Measurements from ENCODE around the gene BCAT1. TPM values are rescaled to one million over a fixed set of nuclear protein-coding genes. Genes with fewer than 3 reads are reported as not detected.

BCAT1 gene
- total and polyA plus RNA-seq, 2 donors (not counting 1 experiment from before 2014, with no cell fraction given), result 0.33 to 9.6 TPM

DNA sequence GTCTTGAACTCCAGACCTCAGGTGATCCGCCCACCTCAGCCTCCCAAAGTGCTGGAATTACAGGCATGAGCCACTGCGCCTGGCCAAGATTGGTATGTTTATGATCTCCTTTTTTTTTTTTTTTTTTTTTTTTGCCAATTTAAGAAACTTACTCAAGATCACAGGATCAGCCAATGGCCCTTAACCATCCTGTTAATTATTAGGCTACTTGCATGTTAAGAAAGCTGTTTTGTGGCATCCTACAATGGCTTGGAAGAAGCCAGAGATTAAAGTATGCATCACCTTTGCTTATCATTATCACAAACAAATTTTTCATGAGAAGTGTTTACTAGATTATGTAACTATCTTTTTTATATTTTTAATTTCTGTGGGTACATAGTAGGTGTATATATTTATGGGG is 140.2 kb downstream of the BCAT1 start:
- DNase-seq, result no peak
- Mint-ChIP-seq H3K27ac (no peak overlapping the region), H3K27me3 (no peaks in the 10 kb centered on the region), H3K4me1 (peaks cover 10% of the 10 kb centered on the region), H3K4me3 (no peak overlapping the region), H3K9me3 (ENCODE audit: insufficient read depth) (peaks cover 2% of the 10 kb centered on the region)
- Histone ChIP-seq H3K27me3 (replicated peaks in 1 of 4; ENCODE audit: control extremely low read depth in 1 of 4, control insufficient read depth in 3 of 4, insufficient read depth in 4 of 4, low read length in 3 of 4) (no peaks in the 10 kb centered on the region), H3K4me3 (ENCODE audit: control extremely low read depth in 1 of 5, extremely low read depth in 1 of 5, insufficient read depth in 1 of 5, low read depth in 2 of 5, low read length in 4 of 5) (no peak overlapping the region), H4K20me1 (ENCODE audit: control insufficient read depth, insufficient read depth, low read length, poor library complexity, severe bottlenecking) (no peaks in the 10 kb centered on the region), H3K4me1 (ENCODE audit: control insufficient read depth in 2 of 2, insufficient read depth in 2 of 2, low read length in 2 of 2) (peaks cover 4 to 8% of the 10 kb centered on the region in 2 donors), H3K79me2 (ENCODE audit: control insufficient read depth, insufficient read depth, low read length) (no peaks in the 10 kb centered on the region), H2AFZ (ENCODE audit: insufficient read depth, low read depth, low read length, poor library complexity, severe bottlenecking) (no peak overlapping the region), H3K27ac (ENCODE audit: low read length in 2 of 2) (no peak overlapping the region), H3K36me3 (replicated peaks in 1 of 2; ENCODE audit: control extremely low read depth in 1 of 2, control insufficient read depth in 1 of 2, extremely low read depth in 1 of 2, insufficient read depth in 2 of 2, low read length in 1 of 2) (no peaks in the 10 kb centered on the region), H3K9me3 (ENCODE audit: control extremely low read depth in 1 of 3, control insufficient read depth in 2 of 3, insufficient read depth in 1 of 3, low read length in 2 of 3) (peaks cover 0 to 6% (median 0%) of the 10 kb centered on the region in 3 donors), H3K4me2 (replicated peaks; ENCODE audit: low read depth, low read length, poor library complexity, severe bottlenecking) (no peak overlapping the region), H3K9ac (ENCODE audit: low read length) (no peak overlapping the region)
- TF ChIP-seq CTCF (IDR thresholded peaks at IDR 0.05) (no peak), EZH2 (IDR thresholded peaks at IDR 0.05; ENCODE audit: borderline replicate concordance, insufficient read depth, low read depth, low read length, poor library complexity, severe bottlenecking) (no peak)
- ATAC-seq (ENCODE audit: low read depth), result no peak
- CTCF ChIA-PET, result no interaction called here
- WGBS (ENCODE audit: insufficient coverage), result no CpG with 5 or more reads among the region's 2 CpGs
- intact Hi-C loops (cut with micrococcal nuclease), result no loop called here
- POLR2A ChIA-PET, result no interaction called here

DNA sequence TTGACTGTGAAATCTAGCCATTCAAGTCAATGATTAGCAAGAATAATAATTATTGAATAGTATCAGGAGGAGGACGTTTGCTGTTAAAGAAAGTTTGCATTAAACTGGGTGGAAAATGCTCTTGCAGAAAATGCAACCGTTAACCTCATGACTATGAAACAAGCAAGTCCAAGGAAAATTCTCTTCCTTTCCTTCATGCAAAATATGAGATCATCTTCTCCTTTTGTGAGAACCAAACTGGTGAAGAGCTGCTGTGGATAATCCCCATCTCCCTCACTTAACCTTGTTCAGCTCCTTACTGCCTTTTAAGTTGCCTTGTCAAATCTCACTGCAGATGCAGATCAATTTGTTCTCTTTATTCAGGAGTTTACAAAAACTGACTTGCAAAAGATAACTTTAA is 142.5 kb downstream of the BCAT1 start:
- Histone ChIP-seq H3K9me3 (ENCODE audit: control extremely low read depth in 1 of 3, control insufficient read depth in 2 of 3, insufficient read depth in 1 of 3, low read length in 2 of 3) (peaks cover 0 to 15% (median 10%) of the 10 kb centered on the region in 3 donors), H4K20me1 (ENCODE audit: control insufficient read depth, insufficient read depth, low read length, poor library complexity, severe bottlenecking) (no peaks in the 10 kb centered on the region), H3K4me3 (ENCODE audit: control extremely low read depth in 1 of 5, extremely low read depth in 1 of 5, insufficient read depth in 1 of 5, low read depth in 2 of 5, low read length in 4 of 5) (no peak overlapping the region), H2AFZ (ENCODE audit: insufficient read depth, low read depth, low read length, poor library complexity, severe bottlenecking) (no peak overlapping the region), H3K27ac (ENCODE audit: low read length in 2 of 2) (no peak overlapping the region), H3K79me2 (ENCODE audit: control insufficient read depth, insufficient read depth, low read length) (no peaks in the 10 kb centered on the region), H3K4me1 (ENCODE audit: control insufficient read depth in 2 of 2, insufficient read depth in 2 of 2, low read length in 2 of 2) (peaks cover 10 to 13% of the 10 kb centered on the region in 2 donors), H3K36me3 (replicated peaks in 1 of 2; ENCODE audit: control extremely low read depth in 1 of 2, control insufficient read depth in 1 of 2, extremely low read depth in 1 of 2, insufficient read depth in 2 of 2, low read length in 1 of 2) (no peaks in the 10 kb centered on the region), H3K9ac (ENCODE audit: low read length) (no peak overlapping the region), H3K27me3 (replicated peaks in 1 of 4; ENCODE audit: control extremely low read depth in 1 of 4, control insufficient read depth in 3 of 4, insufficient read depth in 4 of 4, low read length in 3 of 4) (no peaks in the 10 kb centered on the region), H3K4me2 (replicated peaks; ENCODE audit: low read depth, low read length, poor library complexity, severe bottlenecking) (no peak overlapping the region)
- no peak for ATAC-seq (ENCODE audit: low read depth)
- Mint-ChIP-seq H3K4me3 (no peak overlapping the region), H3K4me1 (peaks cover 11% of the 10 kb centered on the region), H3K9me3 (ENCODE audit: insufficient read depth) (peaks cover 2% of the 10 kb centered on the region), H3K27ac (no peak overlapping the region), H3K27me3 (no peaks in the 10 kb centered on the region)
- CTCF ChIA-PET, result no interaction called here
- intact Hi-C loops (cut with micrococcal nuclease), result no loop called here
- POLR2A ChIA-PET, result no interaction called here
- no CpG with 5 or more reads among the region's 2 CpGs for WGBS (ENCODE audit: insufficient coverage)
- TF ChIP-seq EZH2 (IDR thresholded peaks at IDR 0.05; ENCODE audit: borderline replicate concordance, insufficient read depth, low read depth, low read length, poor library complexity, severe bottlenecking) (no peak), CTCF (IDR thresholded peaks at IDR 0.05) (no peak)
- no peak for DNase-seq

All from B cell (primary cell).